Suprapubic skin (tissue), 4 donors: Measurements from ENCODE around the gene RAPGEF6. TPM values are rescaled to one million over a fixed set of nuclear protein-coding genes. Genes with fewer than 3 reads are reported as not detected.

ENCODE experiments used
- DNase-seq, 2 donors: peaks; one replicate each; pipeline ENCODE4 v3.0.0-alpha.2; 2019; ENCODE audit warnings: low spot score in 2 of 2
- H3K27ac ChIP-seq: fragments of 200-600 bp; sonication (generic); one replicate; pipeline ENCODE4 v1.5.1; 2019
- H3K27me3 ChIP-seq: fragments of 200-600 bp; sonication (generic); one replicate; pipeline ENCODE4 v1.5.1; 2019
- H3K36me3 ChIP-seq: fragments of 200-600 bp; sonication (generic); one replicate; pipeline ENCODE4 v1.5.1; 2019
- H3K4me1 ChIP-seq: fragments of 200-600 bp; sonication (generic); one replicate; pipeline ENCODE4 v1.5.1; 2019
- H3K4me3 ChIP-seq: fragments of 200-600 bp; sonication (generic); one replicate; pipeline ENCODE4 v1.5.1; 2019; ENCODE audit warnings: mild to moderate bottlenecking
- H3K9me3 ChIP-seq: fragments of 200-600 bp; sonication (generic); one replicate; pipeline ENCODE4 v1.5.1; 2019
- CTCF ChIP-seq, 2 donors: fragments of 200-600 bp in 1 of 2; fragments of 450-650 bp in 1 of 2; sonication (generic) in 1 of 2; IDR thresholded peaks; one replicate each; pipeline ENCODE4 v1.5.1; 2016 to 2019; ENCODE audit warnings: antibody characterized with exemption in 2 of 2, mild to moderate bottlenecking in 1 of 2, moderate library complexity in 1 of 2
- EP300 ChIP-seq: sonication (generic); formaldehyde crosslinking; IDR thresholded peaks from one replicate; pipeline ENCODE4 v1.6.1; 2017; ENCODE audit warnings: antibody characterized with exemption
- POLR2A ChIP-seq, 2 donors: fragments of 450-650 bp; IDR thresholded peaks; one replicate each; pipeline ENCODE4 v1.6.1; 2017; ENCODE audit warnings: antibody characterized with exemption in 2 of 2, mild to moderate bottlenecking in 2 of 2, moderate library complexity in 2 of 2
- POLR2AphosphoS5 ChIP-seq, 3 donors: sonication (generic); formaldehyde crosslinking; IDR thresholded peaks; one replicate each; pipeline ENCODE4 v1.6.1; 2017; ENCODE audit warnings: antibody characterized with exemption in 3 of 3
- WGBS: methylation state at CpG from one replicate; pipeline ENCODE4 v1.1.5; 2018; 5-methylcytosine and 5-hydroxymethylcytosine counted together
- total RNA-seq, 4 donors: library from RNA; depleted of rRNA; stranded (reverse); fragments of >200 nt; gene quantifications; one replicate each; pipeline ENCODE4 v1.1.0, GENCODE V29; 2016

Gene RAPGEF6
- total RNA-seq, 4 donors from 2014 or later: 17.8 to 38.3 (median 20.6) TPM

- Histone ChIP-seq H3K27ac (no peak overlapping the region), H3K4me3 (no peak overlapping the region), H3K9me3 (no peaks in the 10 kb centered on the region), H3K36me3 (no peaks in the 10 kb centered on the region), H3K27me3 (no peaks in the 10 kb centered on the region), H3K4me1 (peaks cover 9% of the 10 kb centered on the region)
- no peak for TF ChIP-seq EP300
- no peak for TF ChIP-seq POLR2AphosphoS5 (IDR thresholded peaks at IDR 0.05)
- no peak for TF ChIP-seq POLR2A (IDR thresholded peaks at IDR 0.05)
- no peak for TF ChIP-seq CTCF (IDR thresholded peaks at IDR 0.05)
- WGBS: 72% methylated on average over 6 of the region's 6 CpGs
- no peak for DNase-seq
Observed at GRCh38 chr5:131610198-131611063, 24.6 kb downstream of the RAPGEF6 start.

- WGBS: 100% methylated on average over 1 of the region's 1 CpG
- H3K36me3 ChIP-seq: no peaks in the 10 kb centered on the region
- peaks cover 9% of the 10 kb centered on the region for H3K4me1 ChIP-seq
- H3K27ac ChIP-seq: no peak overlapping the region
- H3K9me3 ChIP-seq: no peaks in the 10 kb centered on the region
- no peak overlapping the region for H3K4me3 ChIP-seq
- H3K27me3 ChIP-seq: no peaks in the 10 kb centered on the region
- TF ChIP-seq POLR2A (IDR thresholded peaks at IDR 0.05) (no peak), POLR2AphosphoS5 (IDR thresholded peaks at IDR 0.05) (no peak), EP300 (no peak)
- DNase-seq: no peak
Observed at GRCh38 chr5:131609774-131610173, 25.3 kb downstream of the RAPGEF6 start.

GRCh38 chr5:131608597-131608996, 26.4 kb downstream of the RAPGEF6 start:
- Histone ChIP-seq H3K4me1 (peaks cover 9% of the 10 kb centered on the region), H3K27ac (no peak overlapping the region), H3K27me3 (no peaks in the 10 kb centered on the region), H3K4me3 (no peak overlapping the region), H3K9me3 (no peaks in the 10 kb centered on the region), H3K36me3 (no peaks in the 10 kb centered on the region)
- TF ChIP-seq EP300: no peak
- TF ChIP-seq POLR2A (IDR thresholded peaks at IDR 0.05): no peak
- TF ChIP-seq POLR2AphosphoS5 (IDR thresholded peaks at IDR 0.05): no peak
- TF ChIP-seq CTCF (IDR thresholded peaks at IDR 0.05): no peak
- no peak for DNase-seq
- 85% methylated on average over 5 of the region's 5 CpGs for WGBS

- Histone ChIP-seq H3K4me1 (peaks cover 9% of the 10 kb centered on the region), H3K4me3 (no peak overlapping the region), H3K9me3 (no peaks in the 10 kb centered on the region), H3K27ac (no peak overlapping the region), H3K36me3 (peaks cover 1% of the 10 kb centered on the region), H3K27me3 (no peaks in the 10 kb centered on the region)
- no peak for DNase-seq
- no peak for TF ChIP-seq POLR2AphosphoS5 (IDR thresholded peaks at IDR 0.05)
- TF ChIP-seq CTCF (IDR thresholded peaks at IDR 0.05): no peak
- no peak for TF ChIP-seq POLR2A (IDR thresholded peaks at IDR 0.05)
- no peak for TF ChIP-seq EP300
- 59% methylated on average over 4 of the region's 4 CpGs for WGBS
Observed at GRCh38 chr5:131607903-131608540, 27.0 kb downstream of the RAPGEF6 start.

- H3K4me1 ChIP-seq: peaks cover 9% of the 10 kb centered on the region
- 92% methylated on average over 4 of the region's 4 CpGs for WGBS
- H3K9me3 ChIP-seq: no peaks in the 10 kb centered on the region
- peaks cover 7% of the 10 kb centered on the region for H3K36me3 ChIP-seq
- no peak for DNase-seq
- no peak overlapping the region for H3K27ac ChIP-seq
- TF ChIP-seq POLR2A (IDR thresholded peaks at IDR 0.05) (no peak), EP300 (no peak), POLR2AphosphoS5 (IDR thresholded peaks at IDR 0.05) (no peak), CTCF (IDR thresholded peaks at IDR 0.05) (no peak)
- H3K27me3 ChIP-seq: no peaks in the 10 kb centered on the region
- H3K4me3 ChIP-seq: no peak overlapping the region
Observed at GRCh38 chr5:131607418-131607817, 27.6 kb downstream of the RAPGEF6 start.
